ENCODE data around the gene SOX6. TPM values are rescaled to one million over a fixed set of nuclear protein-coding genes. Genes with fewer than 3 reads are reported as not detected.

Gene SOX6
- total and polyA plus RNA-seq, 2 experiments from 2014 or later: 0.03 to 0.66 TPM

GRCh38 chr11:16028419-16028818 is 327.9 kb downstream of the SOX6 start:
- Histone ChIP-seq H3K4me2 (no peak overlapping the region), H3F3A (replicated peaks; ENCODE audit: low read depth) (no peaks in the 10 kb centered on the region), H3K4me3 (no peak overlapping the region), H3K27ac (ENCODE audit: low read depth) (no peak overlapping the region), H4K20me1 (replicated peaks; ENCODE audit: insufficient read depth) (no peaks in the 10 kb centered on the region), H3K79me2 (replicated peaks; ENCODE audit: insufficient read depth) (no peaks in the 10 kb centered on the region), H3K9me2 (ENCODE audit: insufficient read depth) (no peaks in the 10 kb centered on the region), H2AFZ (no peak overlapping the region), H3K4me1 (ENCODE audit: insufficient read depth) (peaks cover 7% of the 10 kb centered on the region; the same call in 1 of the 2 replicates), H3K36me3 (ENCODE audit: insufficient read depth) (no peaks in the 10 kb centered on the region), H3K27me3 (ENCODE audit: insufficient read depth) (no peaks in the 10 kb centered on the region)
- no peaks in the 10 kb centered on the region for H3K36me3 Mint-ChIP-seq (ENCODE audit: low read depth)
- H3K9me3 Mint-ChIP-seq: no peaks in the 10 kb centered on the region
- H3K4me1 Mint-ChIP-seq: peaks cover 10% of the 10 kb centered on the region; the same call in 2 of the 3 replicates
- ATAC-seq (no peak), DNase-seq (ENCODE audit: low spot score) (no peak)
- no peak overlapping the region for H3K27ac Mint-ChIP-seq
- no peak overlapping the region for H3K4me3 Mint-ChIP-seq
- H3K27me3 Mint-ChIP-seq (ENCODE audit: insufficient read depth, low read depth, poor library complexity): peaks cover 2% of the 10 kb centered on the region
- TF ChIP-seq ETS1 (IDR thresholded peaks at IDR 0.05) (no peak), EZH2phosphoT487 (IDR thresholded peaks at IDR 0.05; ENCODE audit: unreplicated experiment) (no peak), ZNF331 (CRISPR knock-in tag; IDR thresholded peaks at IDR 0.05; ENCODE audit: low read depth) (no peak), POLR2AphosphoS5 (IDR thresholded peaks at IDR 0.05; ENCODE audit: low read depth) (no peak), NANOG (IDR thresholded peaks at IDR 0.05; ENCODE audit: borderline replicate concordance) (no peak), CTCF (conservative IDR thresholded peaks at IDR 0.05; ENCODE audit: low read depth in 2 of 2) (no peak), JUNB (IDR thresholded peaks at IDR 0.05; ENCODE audit: unreplicated experiment) (no peak), CREB1 (CRISPR knock-in tag; IDR thresholded peaks at IDR 0.05; ENCODE audit: low read depth) (no peak), EZH2 (IDR thresholded peaks at IDR 0.05; ENCODE audit: low read depth, unreplicated experiment) (no peak), ZNF462 (CRISPR knock-in tag; IDR thresholded peaks at IDR 0.05) (no peak), REST (IDR thresholded peaks at IDR 0.05; ENCODE audit: unreplicated experiment) (no peak), STAT1 (IDR thresholded peaks at IDR 0.05; ENCODE audit: unreplicated experiment) (no peak), ZNF114 (CRISPR knock-in tag; IDR thresholded peaks at IDR 0.05) (no peak)

Data from GM23338 (cell line).